ENCODE measurements around the gene UBE2J2.

UBE2J2 gene

GRCh38 chr1:1303736-1304135 lies 30.1 kb upstream of the UBE2J2 start:
- no peak for TF ChIP-seq POU6F1 (CRISPR knock-in tag; IDR thresholded peaks at IDR 0.05; ENCODE audit: borderline replicate concordance, low read depth)
- no peak for TF ChIP-seq OSR1 (CRISPR knock-in tag; IDR thresholded peaks at IDR 0.05)
- no peak for TF ChIP-seq RARB (CRISPR knock-in tag; IDR thresholded peaks at IDR 0.05)
- TF ChIP-seq, protein P1, sequence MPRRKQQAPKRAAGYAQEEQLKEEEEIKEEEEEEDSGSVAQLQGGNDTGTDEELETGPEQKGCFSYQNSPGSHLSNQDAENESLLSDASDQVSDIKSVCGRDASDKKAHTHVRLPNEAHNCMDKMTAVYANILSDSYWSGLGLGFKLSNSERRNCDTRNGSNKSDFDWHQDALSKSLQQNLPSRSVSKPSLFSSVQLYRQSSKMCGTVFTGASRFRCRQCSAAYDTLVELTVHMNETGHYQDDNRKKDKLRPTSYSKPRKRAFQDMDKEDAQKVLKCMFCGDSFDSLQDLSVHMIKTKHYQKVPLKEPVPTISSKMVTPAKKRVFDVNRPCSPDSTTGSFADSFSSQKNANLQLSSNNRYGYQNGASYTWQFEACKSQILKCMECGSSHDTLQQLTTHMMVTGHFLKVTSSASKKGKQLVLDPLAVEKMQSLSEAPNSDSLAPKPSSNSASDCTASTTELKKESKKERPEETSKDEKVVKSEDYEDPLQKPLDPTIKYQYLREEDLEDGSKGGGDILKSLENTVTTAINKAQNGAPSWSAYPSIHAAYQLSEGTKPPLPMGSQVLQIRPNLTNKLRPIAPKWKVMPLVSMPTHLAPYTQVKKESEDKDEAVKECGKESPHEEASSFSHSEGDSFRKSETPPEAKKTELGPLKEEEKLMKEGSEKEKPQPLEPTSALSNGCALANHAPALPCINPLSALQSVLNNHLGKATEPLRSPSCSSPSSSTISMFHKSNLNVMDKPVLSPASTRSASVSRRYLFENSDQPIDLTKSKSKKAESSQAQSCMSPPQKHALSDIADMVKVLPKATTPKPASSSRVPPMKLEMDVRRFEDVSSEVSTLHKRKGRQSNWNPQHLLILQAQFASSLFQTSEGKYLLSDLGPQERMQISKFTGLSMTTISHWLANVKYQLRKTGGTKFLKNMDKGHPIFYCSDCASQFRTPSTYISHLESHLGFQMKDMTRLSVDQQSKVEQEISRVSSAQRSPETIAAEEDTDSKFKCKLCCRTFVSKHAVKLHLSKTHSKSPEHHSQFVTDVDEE (CRISPR knock-in tag; IDR thresholded peaks at IDR 0.05) = no peak
- TF ChIP-seq ESRRG (CRISPR knock-in tag; IDR thresholded peaks at IDR 0.05) = no peak
- no peak for TF ChIP-seq PPARA (CRISPR knock-in tag; IDR thresholded peaks at IDR 0.05; ENCODE audit: borderline replicate concordance)
- TF ChIP-seq BACH2 (CRISPR knock-in tag; IDR thresholded peaks at IDR 0.05; ENCODE audit: borderline replicate concordance) = no peak
- ATAC-seq = no peak

DNA sequence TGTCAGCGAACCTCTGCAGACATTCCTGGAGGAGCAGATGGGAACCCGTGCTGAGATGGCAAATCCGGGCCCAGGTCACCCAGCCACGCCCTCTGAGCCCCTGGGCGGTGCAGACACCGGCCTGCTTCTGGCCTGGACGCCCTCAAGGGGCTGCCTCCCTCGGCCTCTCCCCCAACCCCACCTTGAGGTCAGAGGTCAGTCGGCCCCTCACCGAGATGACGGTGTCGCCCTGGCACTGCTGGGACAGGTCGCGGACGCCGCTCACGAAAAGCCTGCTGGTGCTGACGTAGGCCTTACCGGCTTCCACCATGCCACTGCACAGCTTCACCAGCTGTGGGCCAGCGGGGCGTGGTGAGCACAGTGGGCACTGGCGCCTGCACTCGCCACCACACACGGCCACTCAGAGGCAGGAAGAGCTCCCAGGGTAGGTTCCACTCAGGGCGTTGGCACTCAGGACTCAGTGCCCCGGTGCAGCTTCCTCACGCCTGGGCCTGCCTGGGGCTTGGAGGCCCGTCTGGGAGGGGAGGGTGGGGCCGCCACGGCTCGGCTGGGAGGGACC lies 29.4 kb upstream of the UBE2J2 start:
- TF ChIP-seq ISL1 (CRISPR knock-in tag; IDR thresholded peaks at IDR 0.05) = no peak
- TF ChIP-seq PPARA (CRISPR knock-in tag; IDR thresholded peaks at IDR 0.05; ENCODE audit: borderline replicate concordance) = no peak
- TF ChIP-seq ZC3H10 (CRISPR knock-in tag; IDR thresholded peaks at IDR 0.05) = no peak
- TF ChIP-seq PATZ1 (CRISPR knock-in tag; IDR thresholded peaks at IDR 0.05; ENCODE audit: borderline replicate concordance) = no peak
- TF ChIP-seq, protein P2, sequence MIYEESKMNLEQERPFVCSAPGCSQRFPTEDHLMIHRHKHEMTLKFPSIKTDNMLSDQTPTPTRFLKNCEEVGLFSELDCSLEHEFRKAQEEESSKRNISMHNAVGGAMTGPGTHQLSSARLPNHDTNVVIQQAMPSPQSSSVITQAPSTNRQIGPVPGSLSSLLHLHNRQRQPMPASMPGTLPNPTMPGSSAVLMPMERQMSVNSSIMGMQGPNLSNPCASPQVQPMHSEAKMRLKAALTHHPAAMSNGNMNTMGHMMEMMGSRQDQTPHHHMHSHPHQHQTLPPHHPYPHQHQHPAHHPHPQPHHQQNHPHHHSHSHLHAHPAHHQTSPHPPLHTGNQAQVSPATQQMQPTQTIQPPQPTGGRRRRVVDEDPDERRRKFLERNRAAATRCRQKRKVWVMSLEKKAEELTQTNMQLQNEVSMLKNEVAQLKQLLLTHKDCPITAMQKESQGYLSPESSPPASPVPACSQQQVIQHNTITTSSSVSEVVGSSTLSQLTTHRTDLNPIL (CRISPR knock-in tag; IDR thresholded peaks at IDR 0.05; ENCODE audit: low read depth) = no peak
- no peak for TF ChIP-seq CSDC2 (CRISPR knock-in tag; IDR thresholded peaks at IDR 0.05)
- no peak for TF ChIP-seq GLIS3 (CRISPR knock-in tag; IDR thresholded peaks at IDR 0.05)
- TF ChIP-seq ESRRG (CRISPR knock-in tag; IDR thresholded peaks at IDR 0.05) = no peak
- TF ChIP-seq ZNF565 (CRISPR knock-in tag; conservative IDR thresholded peaks at IDR 0.05; ENCODE audit: low read depth) = no peak
- no peak for ATAC-seq

GRCh38 chr1:1302006-1302430 lies 28.4 kb upstream of the UBE2J2 start:
- ATAC-seq = no peak
- TF ChIP-seq ARNTL (CRISPR knock-in tag; IDR thresholded peaks at IDR 0.05; ENCODE audit: borderline replicate concordance, low read depth) (no peak), ZFP3 (CRISPR knock-in tag; IDR thresholded peaks at IDR 0.05) (no peak), TCF4 (CRISPR knock-in tag; IDR thresholded peaks at IDR 0.05; ENCODE audit: borderline replicate concordance) (no peak), TOX (CRISPR knock-in tag; IDR thresholded peaks at IDR 0.05; ENCODE audit: borderline replicate concordance) (no peak), ESRRG (CRISPR knock-in tag; IDR thresholded peaks at IDR 0.05) (no peak), RARB (CRISPR knock-in tag; IDR thresholded peaks at IDR 0.05) (no peak), BACH2 (CRISPR knock-in tag; IDR thresholded peaks at IDR 0.05; ENCODE audit: borderline replicate concordance) (no peak)

DNA sequence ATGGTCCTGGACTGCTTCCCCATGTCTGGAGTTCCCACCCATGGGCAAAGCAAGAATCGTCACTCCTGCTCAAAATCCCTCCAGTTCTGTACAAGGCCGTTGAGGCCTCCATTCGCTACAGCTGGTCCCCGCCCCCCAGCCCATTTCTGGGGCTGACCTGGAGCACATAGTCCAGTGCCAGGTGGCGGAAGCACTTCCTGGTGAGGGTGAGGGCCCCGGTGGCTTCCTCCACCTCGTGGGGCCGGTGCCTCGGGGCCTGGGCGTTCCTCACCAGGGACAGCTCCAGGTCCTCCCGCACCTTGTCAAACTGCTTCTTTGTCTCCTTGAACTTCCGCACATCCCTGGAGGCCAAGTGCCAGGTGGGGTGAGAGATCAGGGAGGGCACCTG lies 26.7 kb upstream of the UBE2J2 start:
- TF ChIP-seq POU6F1 (CRISPR knock-in tag; IDR thresholded peaks at IDR 0.05; ENCODE audit: borderline replicate concordance, low read depth) (no peak), ZNF8 (CRISPR knock-in tag; IDR thresholded peaks at IDR 0.05) (no peak), CSDC2 (CRISPR knock-in tag; IDR thresholded peaks at IDR 0.05) (no peak), GLIS3 (CRISPR knock-in tag; IDR thresholded peaks at IDR 0.05) (no peak), CSRNP3 (CRISPR knock-in tag; IDR thresholded peaks at IDR 0.05) (no peak), ZNF565 (CRISPR knock-in tag; conservative IDR thresholded peaks at IDR 0.05; ENCODE audit: low read depth) (no peak)
- no peak for ATAC-seq

Data from SK-N-SH treated with all-trans-retinoic acid at 6 μM for 48 hours (cell line).